CD4-positive, alpha-beta T cell (primary cell): Measurements from ENCODE around the gene SKAP1. TPM values are rescaled to one million over a fixed set of nuclear protein-coding genes. Genes with fewer than 3 reads are reported as not detected.

Experiments
- ATAC-seq: fragments of 200-7000 bp; cut with Tn5 transposase; one replicate; pipeline ENCODE4 v1.10.0; 2022; ENCODE audit warnings: mild to moderate bottlenecking; ENCODE audit not compliant: poor library complexity
- CTCF ChIA-PET: fragments of 350-600 bp; sonication (Branson Sonifier 250); formaldehyde crosslinking; loops from one replicate; lab custom pipeline; 2021; ENCODE audit warnings: antibody characterized with exemption, inconsistent platforms; lab: Charles Lee
- POLR2A ChIA-PET: fragments of 350-600 bp; sonication (Branson Sonifier 250); formaldehyde crosslinking; loops from one replicate; lab custom pipeline; 2021; ENCODE audit warnings: antibody characterized with exemption, inconsistent platforms; lab: Charles Lee
- DNase-seq, 14 experiments: peaks; one replicate each; pipeline ENCODE4 v3.0.0-alpha.2; 2013 to 2020; ENCODE audit warnings: mixed read lengths in 2 of 14
- H3K27ac ChIP-seq, 2 donors: one replicate each; pipeline versions ENCODE4 v1.5.1 to v1.7.0; 2013; ENCODE audit warnings: low read length in 2 of 2, low read depth in 1 of 2, mild to moderate bottlenecking in 1 of 2
- H3K27me3 ChIP-seq, 2 experiments: 1 replicate in 1 of 2; 2 replicates in 1 of 2; pipeline versions ENCODE4 v1.6.1 to v1.7.0; 2013; ENCODE audit warnings: low read length in 2 of 2, control low read depth in 1 of 2, mild to moderate bottlenecking in 1 of 2, moderate library complexity in 1 of 2; ENCODE audit not compliant: insufficient read depth in 2 of 2, control insufficient read depth in 1 of 2
- H3K36me3 ChIP-seq: one replicate; pipeline ENCODE4 v1.6.1; 2013; ENCODE audit warnings: low read length, control low read depth; ENCODE audit not compliant: insufficient read depth
- H3K4me1 ChIP-seq: one replicate; pipeline ENCODE4 v1.6.1; 2013; ENCODE audit warnings: low read length, control low read depth; ENCODE audit not compliant: insufficient read depth
- H3K4me3 ChIP-seq: one replicate; pipeline ENCODE4 v1.5.1; 2013; ENCODE audit warnings: mild to moderate bottlenecking, low read length, moderate library complexity
- H3K9me3 ChIP-seq, 2 experiments: 1 replicate in 1 of 2; 2 replicates in 1 of 2; pipeline versions ENCODE4 v1.6.1 to v1.7.0; 2013; ENCODE audit warnings: low read length in 2 of 2, mild to moderate bottlenecking in 2 of 2, control low read depth in 1 of 2, moderate library complexity in 1 of 2; ENCODE audit not compliant: control insufficient read depth in 1 of 2, insufficient read depth in 1 of 2
- H3K27ac Mint-ChIP-seq: one replicate; pipeline ENCODE4 v1.8.0; 2020; ENCODE audit warnings: mixed read lengths
- H3K27me3 Mint-ChIP-seq: one replicate; pipeline ENCODE4 v1.8.0; 2021; ENCODE audit warnings: mixed read lengths
- H3K36me3 Mint-ChIP-seq: one replicate; pipeline ENCODE4 v1.8.0; 2021; ENCODE audit warnings: low read depth, mixed read lengths
- H3K4me1 Mint-ChIP-seq: one replicate; pipeline ENCODE4 v1.8.0; 2021; ENCODE audit warnings: low read depth, mixed read lengths
- H3K4me3 Mint-ChIP-seq: one replicate; pipeline ENCODE4 v1.8.0; 2020; ENCODE audit warnings: mild to moderate bottlenecking, mixed read lengths
- H3K9me3 Mint-ChIP-seq: one replicate; pipeline ENCODE4 v1.8.0; 2020; ENCODE audit warnings: mixed read lengths
- intact Hi-C, 2 experiments: fragments of 100-400 bp; cut with DNase I in 1 of 2; cut with micrococcal nuclease in 1 of 2; formaldehyde crosslinking; loops; one replicate each; pipeline versions ENCODE4 v1.15.1 to v1.9.0; 2023 to 2025; cut with DNase I, micrococcal nuclease
- total RNA-seq, 174 experiments: library from RNA in 2 of 174; stranded (reverse) in 2 of 174; gene quantifications; one replicate each; pipeline ENCODE4 v1.2.3 and lab custom pipeline; 2021 to 2026
- TF ChIP-seq, protein P1 (sequence below): fragments of 200-600 bp; IDR thresholded peaks from one replicate; pipeline ENCODE4 v1.8.0; 2022; ENCODE audit warnings: antibody characterized with exemption, mild to moderate bottlenecking

SKAP1 gene
- total RNA-seq, 2 experiments from 2014 or later, result 92.0 to 95.1 TPM

DNA sequence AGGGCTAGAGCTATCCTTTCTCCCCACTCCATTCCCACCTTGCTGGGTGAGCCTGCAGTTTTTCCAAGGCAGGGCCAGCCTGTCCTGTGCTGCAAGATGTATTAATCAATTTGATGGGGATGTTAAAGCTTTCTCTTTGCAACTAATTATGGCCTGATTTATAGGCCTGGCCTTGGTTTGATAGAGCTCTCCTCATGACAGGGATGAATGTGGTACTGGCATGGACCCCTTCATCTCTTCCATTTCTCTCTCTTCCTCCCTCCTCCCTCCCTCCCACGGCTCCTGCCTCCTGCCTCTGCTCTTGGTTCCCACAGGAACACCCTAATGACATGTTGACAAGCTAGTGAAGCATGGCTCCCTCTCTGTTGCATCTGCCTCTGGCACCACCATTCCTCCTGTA, 47.2 kb upstream of the SKAP1 start:
- Mint-ChIP-seq H3K27me3 (no peaks in the 10 kb centered on the region), H3K4me3 (no peak overlapping the region), H3K27ac (no peak overlapping the region), H3K36me3 (no peaks in the 10 kb centered on the region), H3K4me1 (no peaks in the 10 kb centered on the region), H3K9me3 (no peaks in the 10 kb centered on the region)
- H3K4me1 ChIP-seq, result peaks cover 5% of the 10 kb centered on the region
- TF ChIP-seq, protein P1, sequence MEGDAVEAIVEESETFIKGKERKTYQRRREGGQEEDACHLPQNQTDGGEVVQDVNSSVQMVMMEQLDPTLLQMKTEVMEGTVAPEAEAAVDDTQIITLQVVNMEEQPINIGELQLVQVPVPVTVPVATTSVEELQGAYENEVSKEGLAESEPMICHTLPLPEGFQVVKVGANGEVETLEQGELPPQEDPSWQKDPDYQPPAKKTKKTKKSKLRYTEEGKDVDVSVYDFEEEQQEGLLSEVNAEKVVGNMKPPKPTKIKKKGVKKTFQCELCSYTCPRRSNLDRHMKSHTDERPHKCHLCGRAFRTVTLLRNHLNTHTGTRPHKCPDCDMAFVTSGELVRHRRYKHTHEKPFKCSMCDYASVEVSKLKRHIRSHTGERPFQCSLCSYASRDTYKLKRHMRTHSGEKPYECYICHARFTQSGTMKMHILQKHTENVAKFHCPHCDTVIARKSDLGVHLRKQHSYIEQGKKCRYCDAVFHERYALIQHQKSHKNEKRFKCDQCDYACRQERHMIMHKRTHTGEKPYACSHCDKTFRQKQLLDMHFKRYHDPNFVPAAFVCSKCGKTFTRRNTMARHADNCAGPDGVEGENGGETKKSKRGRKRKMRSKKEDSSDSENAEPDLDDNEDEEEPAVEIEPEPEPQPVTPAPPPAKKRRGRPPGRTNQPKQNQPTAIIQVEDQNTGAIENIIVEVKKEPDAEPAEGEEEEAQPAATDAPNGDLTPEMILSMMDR, result no peak
- ChIA-PET CTCF (interaction anchor here (1.1 kb wide), 1 partner anchor 20 kb away, joined by 3 read pairs; no protein-coding TSS in a partner anchor), POLR2A (interaction anchor here (1.2 kb wide), 1 partner anchor 14 kb away, joined by 4 read pairs; no protein-coding TSS in a partner anchor)
- intact Hi-C loops, result loop anchor here in 1 of 2 experiments (10.0 kb wide), 1 partner anchor 48 kb away; no protein-coding TSS in a partner anchor
- no peak for DNase-seq
- no peak overlapping the region for H3K27ac ChIP-seq
- H3K36me3 ChIP-seq, result no peaks in the 10 kb centered on the region
- no peaks in the 10 kb centered on the region for H3K9me3 ChIP-seq
- no peaks in the 10 kb centered on the region for H3K27me3 ChIP-seq
- no peak overlapping the region for H3K4me3 ChIP-seq
- no peak for ATAC-seq

DNA sequence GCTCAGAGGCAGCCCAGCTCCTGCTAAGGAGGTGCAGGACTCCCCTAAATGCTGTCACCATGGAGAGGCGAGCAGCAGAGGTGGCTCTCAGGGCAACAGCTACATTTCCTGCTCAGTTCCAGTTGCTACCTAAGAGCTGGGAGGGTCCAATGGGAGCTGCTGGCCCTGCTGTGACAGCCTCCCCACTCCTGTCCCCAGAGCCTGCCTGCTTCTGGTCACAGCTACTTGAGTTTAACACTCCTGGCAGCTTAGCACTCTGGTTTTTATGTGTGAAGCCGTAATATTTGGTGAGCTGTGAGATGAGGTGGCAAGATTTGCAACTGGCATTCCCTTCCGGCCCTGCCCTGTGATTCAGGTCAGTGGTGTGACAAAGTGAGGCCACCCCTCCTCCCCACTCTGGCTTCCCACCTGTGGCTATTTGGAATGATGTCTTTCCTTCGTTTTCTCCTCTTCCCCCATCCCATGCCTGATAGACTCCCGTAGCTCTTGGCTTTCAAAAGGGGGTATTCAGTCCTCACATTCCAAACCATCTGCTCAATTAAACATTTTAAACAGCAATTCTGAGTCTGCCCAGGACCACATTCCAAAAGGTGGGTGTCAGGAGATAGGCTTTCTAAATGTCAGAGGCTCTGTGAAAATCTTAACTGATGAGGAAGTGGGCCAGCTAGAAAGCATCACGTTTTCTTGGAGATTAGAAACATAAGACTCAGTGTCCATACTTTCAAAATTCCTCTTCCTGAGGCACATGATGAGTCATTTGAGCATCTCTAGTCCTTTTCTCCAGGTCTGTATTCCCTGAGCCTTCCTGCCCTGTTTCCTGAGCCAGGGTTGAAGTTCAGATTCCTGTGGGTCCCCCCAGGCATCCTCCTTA, 42.6 kb upstream of the SKAP1 start:
- H3K27me3 ChIP-seq, result no peaks in the 10 kb centered on the region
- H3K4me3 ChIP-seq, result no peak overlapping the region
- peaks cover 6% of the 10 kb centered on the region for H3K4me1 ChIP-seq
- H3K27ac ChIP-seq, result no peak overlapping the region
- CTCF ChIA-PET, result interaction anchor here (0.6 to 1.3 kb wide), 3 partner anchors 15 to 66 kb away, joined by 3 to 4 read pairs (median 3); no protein-coding TSS in a partner anchor
- DNase-seq (peak in 2 of 14 experiments; percentile 15 to 67), ATAC-seq (no peak)
- Mint-ChIP-seq H3K36me3 (no peaks in the 10 kb centered on the region), H3K4me3 (no peak overlapping the region), H3K27ac (no peak overlapping the region), H3K4me1 (no peaks in the 10 kb centered on the region), H3K9me3 (no peaks in the 10 kb centered on the region), H3K27me3 (no peaks in the 10 kb centered on the region)
- no peaks in the 10 kb centered on the region for H3K9me3 ChIP-seq
- H3K36me3 ChIP-seq, result no peaks in the 10 kb centered on the region
- TF ChIP-seq, protein P1, result no peak
- POLR2A ChIA-PET, result no interaction called here
- intact Hi-C loops, result loop anchor here in 1 of 2 experiments (10.0 kb wide), 1 partner anchor 52 kb away; no protein-coding TSS in a partner anchor

DNA sequence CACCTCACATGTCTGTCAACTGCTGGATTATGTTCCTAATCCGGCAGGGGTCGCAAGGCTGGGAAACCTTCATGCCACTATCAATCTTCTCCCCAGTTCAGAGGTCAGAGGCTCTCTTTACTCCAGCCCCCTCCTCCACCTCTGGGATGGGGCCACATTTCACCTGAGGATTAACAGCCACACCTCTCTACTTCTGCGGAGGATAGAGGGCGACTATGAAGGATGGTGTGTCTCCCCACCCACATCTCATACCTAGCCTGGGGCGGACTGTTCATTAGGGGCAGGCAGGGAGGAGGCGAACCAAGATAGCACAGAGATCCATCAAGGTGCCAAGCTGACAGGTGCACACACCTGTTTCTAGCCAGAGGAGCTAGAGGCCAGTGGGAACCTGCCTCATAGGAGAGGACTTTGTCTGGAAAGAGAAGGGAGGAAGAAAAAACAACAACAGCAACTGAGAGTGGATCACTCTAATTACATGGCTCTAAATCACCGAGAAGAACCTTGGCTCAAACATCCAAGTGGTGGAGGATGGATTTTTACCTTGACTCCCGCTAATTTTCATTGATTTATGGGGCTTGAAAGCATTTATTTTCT, 41.9 kb upstream of the SKAP1 start:
- no peaks in the 10 kb centered on the region for H3K27me3 Mint-ChIP-seq
- TF ChIP-seq, protein P1, result no peak
- Histone ChIP-seq H3K4me1 (peaks cover 6% of the 10 kb centered on the region), H3K9me3 (no peaks in the 10 kb centered on the region), H3K4me3 (no peak overlapping the region), H3K27me3 (no peaks in the 10 kb centered on the region), H3K36me3 (no peaks in the 10 kb centered on the region), H3K27ac (no peak overlapping the region)
- H3K36me3 Mint-ChIP-seq, result no peaks in the 10 kb centered on the region
- ChIA-PET POLR2A (no interaction called here), CTCF (interaction anchor here (0.7 to 1.3 kb wide), 2 partner anchors 14 to 21 kb away, joined by 3 to 4 read pairs; no protein-coding TSS in a partner anchor)
- H3K4me1 Mint-ChIP-seq, result no peaks in the 10 kb centered on the region
- H3K27ac Mint-ChIP-seq, result no peak overlapping the region
- no peaks in the 10 kb centered on the region for H3K9me3 Mint-ChIP-seq
- H3K4me3 Mint-ChIP-seq, result no peak overlapping the region
- intact Hi-C loops, result loop anchor here in 1 of 2 experiments (10.0 kb wide), 1 partner anchor 53 kb away; no protein-coding TSS in a partner anchor
- ATAC-seq (no peak), DNase-seq (no peak)
